Nephron (organoid): Measurements from ENCODE around the gene STX3.

Source experiments
- H3K27ac Mint-ChIP-seq, 3 experiments: 2 replicates each; pipeline ENCODE4 v1.8.0; 2020; ENCODE audit warnings: mixed read lengths in 3 of 3, mild to moderate bottlenecking in 2 of 3, moderate library complexity in 1 of 3
- H3K27me3 Mint-ChIP-seq: 2 replicates; pipeline ENCODE4 v1.8.0; 2021; ENCODE audit warnings: low read depth, mild to moderate bottlenecking, moderate library complexity, mixed read lengths
- H3K36me3 Mint-ChIP-seq: 2 replicates; pipeline ENCODE4 v1.8.0; 2020; ENCODE audit warnings: low read depth, mixed read lengths
- H3K4me1 Mint-ChIP-seq: 2 replicates; pipeline ENCODE4 v1.8.0; 2020; ENCODE audit warnings: mixed read lengths
- H3K4me3 Mint-ChIP-seq, 3 experiments: 2 replicates each; pipeline ENCODE4 v1.8.0; 2020; ENCODE audit warnings: mild to moderate bottlenecking in 3 of 3, mixed read lengths in 3 of 3, moderate library complexity in 2 of 3
- H3K9me3 Mint-ChIP-seq: 2 replicates; pipeline ENCODE4 v1.8.0; 2020; ENCODE audit warnings: mixed read lengths
- TF ChIP-seq, protein P1 (sequence below), 3 experiments: fragments of 200-600 bp; sonication (generic); IDR thresholded peaks; one replicate each; pipeline ENCODE4 v1.5.0; 2021; ENCODE audit warnings: antibody characterized with exemption in 3 of 3; ENCODE audit not compliant: unreplicated experiment in 3 of 3

Gene STX3

DNA sequence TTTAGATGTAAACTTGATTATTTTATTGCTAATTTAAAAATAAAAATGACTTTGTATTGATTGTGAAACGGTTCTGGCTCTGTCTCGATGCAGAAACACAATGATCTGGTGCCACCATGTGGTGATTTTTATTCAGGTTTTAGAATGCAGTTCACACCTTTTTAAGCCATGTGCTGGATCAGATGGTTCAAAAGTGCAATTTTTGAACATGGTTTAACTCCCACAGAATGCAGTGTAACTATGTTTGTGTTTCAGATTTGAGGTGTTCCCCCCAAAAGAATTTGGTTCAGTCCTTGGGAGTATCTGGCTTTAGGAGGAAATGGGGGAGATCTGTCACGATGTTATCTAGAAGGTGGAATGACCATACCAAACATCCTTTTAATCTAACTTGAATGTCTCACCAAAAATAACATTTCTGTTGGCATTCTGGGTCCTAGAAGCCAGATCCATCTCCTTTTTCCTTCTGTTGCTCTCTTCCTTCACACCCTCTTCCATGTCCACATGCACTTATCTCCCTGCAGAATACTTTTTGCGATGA lies 47.5 kb downstream of the STX3 start:
- no peak overlapping the region for H3K27ac Mint-ChIP-seq

DNA sequence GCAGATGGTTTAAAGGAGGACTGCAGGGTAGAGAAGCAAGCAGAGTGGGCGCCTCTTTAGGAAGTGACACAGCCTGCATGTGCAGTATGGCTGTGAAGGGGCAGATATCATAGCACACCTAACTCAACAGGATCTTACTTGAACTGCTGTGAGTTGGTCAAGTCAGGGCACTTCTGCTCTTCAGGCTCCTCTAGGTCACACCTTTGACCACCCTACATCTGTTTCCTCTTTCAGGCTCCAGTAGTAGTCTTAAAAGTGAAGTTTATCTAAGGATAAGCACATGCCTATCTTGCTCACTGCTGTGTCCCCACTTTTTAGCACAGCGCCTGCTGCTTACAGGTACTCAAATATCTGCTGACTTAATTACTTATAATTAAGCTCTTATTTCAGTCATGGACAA lies 48.9 kb downstream of the STX3 start:
- no peak overlapping the region for H3K27ac Mint-ChIP-seq
- H3K4me3 Mint-ChIP-seq: no peak overlapping the region
- no peaks in the 10 kb centered on the region for H3K4me1 Mint-ChIP-seq
- no peaks in the 10 kb centered on the region for H3K27me3 Mint-ChIP-seq
- no peaks in the 10 kb centered on the region for H3K9me3 Mint-ChIP-seq
- TF ChIP-seq, protein P1, sequence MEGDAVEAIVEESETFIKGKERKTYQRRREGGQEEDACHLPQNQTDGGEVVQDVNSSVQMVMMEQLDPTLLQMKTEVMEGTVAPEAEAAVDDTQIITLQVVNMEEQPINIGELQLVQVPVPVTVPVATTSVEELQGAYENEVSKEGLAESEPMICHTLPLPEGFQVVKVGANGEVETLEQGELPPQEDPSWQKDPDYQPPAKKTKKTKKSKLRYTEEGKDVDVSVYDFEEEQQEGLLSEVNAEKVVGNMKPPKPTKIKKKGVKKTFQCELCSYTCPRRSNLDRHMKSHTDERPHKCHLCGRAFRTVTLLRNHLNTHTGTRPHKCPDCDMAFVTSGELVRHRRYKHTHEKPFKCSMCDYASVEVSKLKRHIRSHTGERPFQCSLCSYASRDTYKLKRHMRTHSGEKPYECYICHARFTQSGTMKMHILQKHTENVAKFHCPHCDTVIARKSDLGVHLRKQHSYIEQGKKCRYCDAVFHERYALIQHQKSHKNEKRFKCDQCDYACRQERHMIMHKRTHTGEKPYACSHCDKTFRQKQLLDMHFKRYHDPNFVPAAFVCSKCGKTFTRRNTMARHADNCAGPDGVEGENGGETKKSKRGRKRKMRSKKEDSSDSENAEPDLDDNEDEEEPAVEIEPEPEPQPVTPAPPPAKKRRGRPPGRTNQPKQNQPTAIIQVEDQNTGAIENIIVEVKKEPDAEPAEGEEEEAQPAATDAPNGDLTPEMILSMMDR (IDR thresholded peaks at IDR 0.05; ENCODE audit: unreplicated experiment in 3 of 3): no peak
- peaks cover 28% of the 10 kb centered on the region for H3K36me3 Mint-ChIP-seq

More for the DNA sequence above, 47.5 kb downstream of the STX3 start:
- TF ChIP-seq, protein P1 (IDR thresholded peaks at IDR 0.05; ENCODE audit: unreplicated experiment in 3 of 3): peak; percentile 63 to 69 (median 66)
- H3K36me3 Mint-ChIP-seq: peaks cover 23% of the 10 kb centered on the region
- no peak overlapping the region for H3K4me3 Mint-ChIP-seq
- no peaks in the 10 kb centered on the region for H3K9me3 Mint-ChIP-seq
- H3K27me3 Mint-ChIP-seq: no peaks in the 10 kb centered on the region
- H3K4me1 Mint-ChIP-seq: no peaks in the 10 kb centered on the region

DNA sequence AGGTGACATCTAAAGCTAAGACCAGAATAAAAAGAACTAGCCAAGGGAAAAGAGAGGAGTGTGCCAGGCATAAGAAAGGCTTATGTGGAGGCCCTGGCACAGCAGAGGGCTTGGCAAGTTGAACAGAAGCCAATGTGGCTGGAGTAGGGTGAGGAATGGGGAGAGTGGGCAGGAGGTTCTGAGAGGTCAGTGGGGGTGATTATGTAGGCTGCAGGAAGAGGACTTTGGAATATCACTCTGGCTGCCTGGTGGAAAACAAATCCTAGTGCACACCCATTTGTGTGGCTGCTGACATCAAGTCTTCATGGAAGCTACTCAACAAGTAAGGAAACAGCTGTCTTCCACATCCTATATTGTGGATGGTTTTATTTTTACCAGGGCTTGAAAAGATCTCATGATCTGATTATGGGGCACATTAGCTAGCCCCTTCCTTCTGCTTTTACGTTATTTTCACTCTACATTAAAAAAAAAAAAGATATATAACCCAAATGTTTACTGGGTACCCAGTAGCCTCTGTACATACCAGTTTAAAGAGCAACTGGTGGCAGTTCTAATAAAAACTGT lies 52.0 kb downstream of the STX3 start:
- Mint-ChIP-seq H3K4me3 (peak overlapping the region; percentile 26 to 63 (median 57)), H3K9me3 (no peaks in the 10 kb centered on the region), H3K27me3 (peaks cover 4% of the 10 kb centered on the region), H3K4me1 (peaks cover 8% of the 10 kb centered on the region), H3K36me3 (peaks cover 28% of the 10 kb centered on the region), H3K27ac (no peak overlapping the region)
- TF ChIP-seq, protein P1 (IDR thresholded peaks at IDR 0.05; ENCODE audit: unreplicated experiment in 3 of 3): no peak

DNA sequence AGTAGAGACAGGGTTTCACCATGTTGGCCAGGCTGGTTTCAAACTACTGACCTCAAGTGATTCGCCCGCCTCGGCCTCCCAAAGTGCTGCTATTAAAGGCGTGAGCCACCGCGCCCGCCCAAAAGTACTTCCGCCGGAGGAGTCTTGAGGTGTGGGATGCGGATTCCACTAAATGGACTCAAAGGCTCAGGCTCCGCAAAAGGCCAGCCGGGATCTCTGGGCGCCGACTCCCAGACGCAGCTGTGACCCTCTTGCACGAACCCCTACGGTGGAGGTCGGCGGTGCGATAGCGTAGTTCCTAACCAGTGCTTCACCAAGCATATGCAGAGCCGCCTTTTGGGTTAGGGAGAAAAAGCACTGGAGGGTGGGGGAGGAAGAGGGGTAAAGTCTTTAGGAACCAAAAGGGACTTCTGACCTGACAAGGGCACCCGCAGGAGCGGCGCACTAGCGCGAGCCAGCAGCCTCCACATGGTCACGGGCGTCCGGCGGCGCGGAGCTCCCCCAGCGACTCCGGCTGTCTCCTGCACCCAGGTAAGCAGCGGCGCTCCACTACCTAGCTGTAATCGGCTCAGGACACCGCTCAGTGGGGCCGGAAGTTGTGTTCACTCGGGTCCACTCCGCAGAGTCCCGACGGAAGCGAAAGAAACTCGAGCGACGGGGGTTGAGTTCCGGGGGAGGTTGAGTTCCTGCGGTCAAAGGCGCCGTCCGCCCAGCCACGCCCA lies 55.2 kb downstream of the STX3 start, which contains the start of gene MRPL16:
Gene MRPL16 (minus strand): TSS at position 590 of the 722 bp plus-strand sequence. CDS start 120 bp downstream, at position 470.
- TF ChIP-seq, protein P1 (IDR thresholded peaks at IDR 0.05; ENCODE audit: unreplicated experiment in 3 of 3): no peak
- peaks cover 22% of the 10 kb centered on the region for H3K36me3 Mint-ChIP-seq
- peaks cover 8% of the 10 kb centered on the region for H3K27me3 Mint-ChIP-seq

DNA sequence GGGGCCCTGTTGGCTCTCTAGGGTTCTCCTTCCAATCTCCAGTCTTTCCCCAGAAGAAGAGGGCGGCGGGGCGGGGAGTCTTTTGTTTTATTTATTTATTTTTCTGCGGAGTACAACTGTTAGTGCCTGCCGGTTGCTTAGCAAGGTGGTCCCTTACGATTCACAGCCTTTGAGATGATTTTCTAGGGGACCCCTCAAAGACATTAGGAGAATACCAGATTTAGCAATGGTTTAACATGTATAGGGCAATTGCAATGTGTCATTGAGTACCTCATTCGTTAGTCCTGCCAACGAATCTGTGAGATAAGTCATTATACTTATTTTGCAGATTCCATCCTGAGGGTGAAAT lies 55.7 kb downstream of the STX3 start:
- H3K27me3 Mint-ChIP-seq: peaks cover 8% of the 10 kb centered on the region
- peaks cover 8% of the 10 kb centered on the region for H3K4me1 Mint-ChIP-seq
- no peaks in the 10 kb centered on the region for H3K9me3 Mint-ChIP-seq
- peak overlapping the region; percentile 77 to 94 (median 88) for H3K27ac Mint-ChIP-seq
- peaks cover 19% of the 10 kb centered on the region for H3K36me3 Mint-ChIP-seq
- peak overlapping the region; percentile 95 to 97 (median 96) for H3K4me3 Mint-ChIP-seq
- TF ChIP-seq, protein P1 (IDR thresholded peaks at IDR 0.05; ENCODE audit: unreplicated experiment in 3 of 3): no peak

More for the DNA sequence above, 55.2 kb downstream of the STX3 start, which contains the start of gene MRPL16:
- H3K4me1 Mint-ChIP-seq: peaks cover 8% of the 10 kb centered on the region
- H3K4me3 Mint-ChIP-seq: peak within 1 kb of the TSS; percentile 95 to 97 (median 96)
- H3K9me3 Mint-ChIP-seq: no peaks in the 10 kb centered on the region
- H3K27ac Mint-ChIP-seq: peak within 1 kb of the TSS; percentile 77 to 94 (median 89)
